ENCODE results near the gene ALAS2.
"Not testable (repeated sequence)": the region's sequence is repeated elsewhere in the genome, so short reads cannot be mapped to it uniquely, and the experiment has no call there.

ALAS2 gene, protein sequence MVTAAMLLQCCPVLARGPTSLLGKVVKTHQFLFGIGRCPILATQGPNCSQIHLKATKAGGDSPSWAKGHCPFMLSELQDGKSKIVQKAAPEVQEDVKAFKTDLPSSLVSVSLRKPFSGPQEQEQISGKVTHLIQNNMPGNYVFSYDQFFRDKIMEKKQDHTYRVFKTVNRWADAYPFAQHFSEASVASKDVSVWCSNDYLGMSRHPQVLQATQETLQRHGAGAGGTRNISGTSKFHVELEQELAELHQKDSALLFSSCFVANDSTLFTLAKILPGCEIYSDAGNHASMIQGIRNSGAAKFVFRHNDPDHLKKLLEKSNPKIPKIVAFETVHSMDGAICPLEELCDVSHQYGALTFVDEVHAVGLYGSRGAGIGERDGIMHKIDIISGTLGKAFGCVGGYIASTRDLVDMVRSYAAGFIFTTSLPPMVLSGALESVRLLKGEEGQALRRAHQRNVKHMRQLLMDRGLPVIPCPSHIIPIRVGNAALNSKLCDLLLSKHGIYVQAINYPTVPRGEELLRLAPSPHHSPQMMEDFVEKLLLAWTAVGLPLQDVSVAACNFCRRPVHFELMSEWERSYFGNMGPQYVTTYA

DNA sequence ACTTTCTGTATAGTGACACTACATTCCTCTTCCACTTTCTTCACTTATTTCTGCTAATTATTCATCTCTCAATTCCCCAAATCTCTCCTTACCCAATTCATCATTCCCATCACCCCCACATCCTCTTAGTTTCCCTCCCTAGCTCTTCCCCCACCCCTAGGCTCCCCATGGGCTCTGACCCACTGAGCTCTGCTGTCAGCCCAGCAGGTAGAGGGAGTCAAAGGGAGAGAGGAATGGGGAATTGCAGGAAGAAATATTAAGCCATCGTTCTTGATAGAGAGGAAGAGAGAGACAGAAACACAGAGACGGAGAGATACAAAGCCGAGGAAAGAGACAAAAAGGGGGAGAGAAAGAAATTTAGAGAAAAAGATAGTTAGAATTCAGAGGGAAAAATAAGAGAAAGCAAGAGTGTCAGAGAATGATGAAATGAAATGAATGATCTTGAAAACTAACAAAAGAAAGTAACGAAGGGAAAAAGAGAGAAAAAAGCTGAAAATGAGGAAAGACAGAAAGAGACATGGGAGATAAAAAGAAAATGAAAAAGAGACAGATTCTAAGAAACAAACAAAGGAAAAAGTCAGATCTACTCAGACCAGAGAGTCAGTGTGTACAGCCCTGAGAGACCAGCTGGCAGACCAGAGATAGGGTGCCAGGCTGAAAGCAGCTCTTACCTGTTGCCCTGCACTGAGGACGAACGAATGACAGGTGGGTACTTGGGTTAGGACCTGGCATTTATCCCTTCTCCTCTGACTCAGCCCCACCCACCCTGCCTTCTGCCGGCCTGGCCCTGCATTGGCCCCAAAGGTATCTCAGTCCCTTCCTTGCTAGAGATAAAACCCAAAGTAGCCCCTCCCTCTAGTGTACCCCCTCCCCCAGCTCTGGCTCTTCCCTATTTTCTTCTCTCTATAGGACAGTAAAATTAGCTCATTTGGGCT lies at the start of gene ALAS2:
Gene ALAS2 (minus strand): TSS at position 707 of the 935 bp plus-strand sequence. CDS start 4,977 bp downstream, outside the sequence.
- no peak for DNase-seq

DNA sequence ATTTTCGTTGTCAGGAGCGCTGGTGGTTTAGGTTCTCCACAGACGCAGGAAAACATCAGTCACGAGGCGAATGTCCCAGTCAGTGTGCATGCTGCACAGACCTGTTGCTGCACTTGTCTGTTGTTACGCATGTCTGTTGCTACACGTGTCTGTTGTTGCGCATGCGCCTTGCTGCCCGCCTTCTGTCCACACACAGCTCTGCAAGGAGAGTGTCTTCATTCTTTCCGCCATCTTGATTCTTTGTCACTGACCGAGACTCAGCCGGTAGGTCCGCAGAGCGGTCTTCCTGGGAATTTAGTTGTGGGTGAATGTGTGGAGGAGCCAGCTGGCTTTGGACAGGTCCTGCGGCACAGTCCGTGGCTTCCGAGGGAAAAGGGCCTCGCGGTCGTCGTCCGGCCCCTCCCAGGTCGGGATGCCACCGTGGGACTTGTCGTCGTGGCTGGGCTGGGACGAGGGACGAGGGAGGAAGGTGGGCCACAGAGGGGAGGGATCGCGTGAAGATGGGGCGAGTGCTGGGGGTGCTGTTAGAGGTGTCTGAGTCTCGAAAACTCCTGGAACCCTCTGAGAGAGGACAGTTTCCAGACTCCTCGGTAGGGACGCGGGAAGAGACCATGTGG lies 44.2 kb upstream of the ALAS2 start, which contains the start of gene PAGE2B:
Gene PAGE2B (plus strand): TSS at position 180 of the 617 bp plus-strand sequence. CDS start 1,012 bp downstream, outside the sequence.
- no peak for DNase-seq

DNA sequence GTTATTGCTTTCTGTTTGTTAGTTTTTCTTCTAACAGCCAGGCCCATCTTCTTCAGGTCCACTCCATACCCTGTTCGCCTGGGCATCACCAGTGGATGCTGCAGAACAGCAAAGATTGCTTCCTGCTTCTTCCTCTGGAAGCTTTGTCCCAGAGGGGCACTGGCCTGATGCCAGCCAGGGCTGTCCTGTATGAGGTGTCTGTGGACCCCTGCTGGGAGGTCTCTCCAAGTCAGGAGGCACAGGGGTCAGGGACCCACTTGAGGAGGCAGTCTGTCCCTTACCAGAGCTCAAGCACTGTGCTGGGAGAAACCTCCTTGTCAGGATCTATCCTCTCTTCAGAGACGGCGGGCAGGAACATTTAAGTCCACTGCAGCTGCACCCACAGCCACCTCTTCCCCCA lies 41.5 kb upstream of the ALAS2 start:
- no peak for DNase-seq

DNA sequence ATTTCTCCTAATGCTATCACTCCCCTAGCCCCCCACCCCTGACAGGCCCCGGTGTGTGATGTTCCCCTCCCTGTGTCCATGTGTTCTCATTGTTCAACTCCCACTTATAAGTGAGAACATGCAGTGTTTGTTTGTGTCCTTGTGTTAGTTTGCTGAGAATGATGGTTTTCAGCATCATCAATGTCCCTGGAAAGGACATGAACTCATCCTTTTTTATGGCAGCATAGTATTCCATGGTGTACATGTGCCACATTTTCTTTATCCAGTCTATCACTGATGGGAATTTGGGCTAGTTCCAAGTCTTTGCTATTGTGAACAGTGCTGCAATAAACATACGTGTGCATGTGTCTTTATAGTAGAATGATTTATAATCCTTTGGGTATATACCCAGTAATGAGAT lies 36.4 kb upstream of the ALAS2 start:
- DNase-seq = not testable (repeated sequence)

DNA sequence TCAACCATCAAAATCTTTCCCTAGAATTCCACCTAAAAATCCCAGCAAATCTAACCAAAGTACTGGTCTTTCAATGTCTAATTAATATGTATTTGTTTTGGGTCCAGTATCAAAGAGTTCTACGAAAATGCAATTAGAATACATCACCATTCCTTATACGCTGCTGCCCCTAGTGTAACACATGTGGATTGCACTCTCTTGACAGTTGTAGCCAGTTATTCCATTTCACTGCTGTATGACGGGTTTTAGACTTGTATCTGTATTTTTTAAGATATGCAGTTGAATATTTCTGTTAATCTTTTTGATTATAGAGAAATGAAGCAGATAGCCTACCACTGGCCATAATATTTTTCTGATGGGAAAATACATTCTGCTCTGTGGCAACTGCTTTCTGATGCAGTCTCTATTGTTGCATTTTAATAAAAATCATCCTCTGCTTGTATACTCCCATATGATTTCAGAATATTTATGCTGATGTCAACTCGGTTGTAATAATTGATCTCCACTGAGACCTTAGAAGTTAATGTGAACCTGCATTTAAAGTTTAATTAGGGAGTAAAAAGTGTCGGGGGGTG lies 27.0 kb upstream of the ALAS2 start:
- DNase-seq = peak; percentile 14

DNA sequence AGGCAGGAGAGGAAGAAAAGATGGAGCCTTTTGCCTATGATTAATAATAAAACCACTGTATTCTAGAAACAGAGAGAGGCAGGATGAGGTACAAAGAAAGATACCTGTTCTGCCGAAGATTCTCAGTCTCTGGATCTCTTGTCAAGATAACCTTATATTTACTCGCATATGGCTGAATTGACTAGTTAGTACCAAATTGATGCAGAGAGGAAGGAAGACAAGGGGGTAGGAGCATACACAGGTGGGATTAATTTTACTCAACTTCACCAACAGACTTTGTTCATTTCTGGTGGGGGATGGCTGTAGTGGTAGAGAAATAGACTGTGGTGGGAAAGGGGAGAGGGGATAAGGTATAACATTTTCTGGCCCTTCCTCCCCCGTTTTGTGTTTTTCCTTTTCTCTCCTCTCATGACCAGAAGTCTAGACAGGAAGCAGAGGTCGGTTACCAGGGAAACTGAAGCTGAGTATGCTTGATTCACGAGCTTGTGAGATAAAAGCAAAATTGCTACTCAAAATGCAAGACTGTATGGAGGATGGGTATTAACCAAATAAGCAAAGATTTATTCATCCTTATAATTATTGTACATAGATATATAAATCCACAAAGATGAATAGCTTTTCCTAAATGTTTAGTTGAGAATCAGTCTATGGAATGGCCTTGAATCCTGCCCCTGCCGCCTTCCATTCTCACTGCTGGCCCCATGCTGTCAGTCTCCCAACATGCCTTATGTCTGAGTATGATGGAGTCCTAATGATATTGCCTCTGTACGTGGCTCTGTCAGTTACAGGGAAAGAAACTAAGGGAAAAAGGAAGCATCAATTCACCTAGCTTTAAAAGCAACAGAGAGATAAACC lies 26.3 kb upstream of the ALAS2 start:
- peak; percentile 6 for DNase-seq

DNA sequence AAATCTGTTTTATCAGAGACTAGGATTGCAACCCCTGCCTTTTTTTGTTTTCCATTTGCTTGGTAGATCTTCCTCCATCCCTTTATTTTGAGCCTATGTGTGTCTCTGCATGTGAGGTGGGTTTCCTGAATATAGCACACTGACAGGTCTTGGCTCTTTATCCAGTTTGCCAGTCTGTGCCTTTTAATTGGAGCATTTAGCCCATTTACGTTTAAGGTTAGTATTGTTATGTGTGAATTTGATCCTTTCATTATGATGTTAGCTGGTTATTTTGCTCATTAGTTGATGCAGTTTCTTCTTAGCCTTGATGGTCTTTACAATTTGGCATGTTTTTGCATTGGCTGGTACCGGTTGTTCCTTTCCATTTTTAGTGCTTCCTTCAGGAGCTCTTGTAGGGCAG lies 19.8 kb upstream of the ALAS2 start:
- not testable (repeated sequence) for DNase-seq

DNA sequence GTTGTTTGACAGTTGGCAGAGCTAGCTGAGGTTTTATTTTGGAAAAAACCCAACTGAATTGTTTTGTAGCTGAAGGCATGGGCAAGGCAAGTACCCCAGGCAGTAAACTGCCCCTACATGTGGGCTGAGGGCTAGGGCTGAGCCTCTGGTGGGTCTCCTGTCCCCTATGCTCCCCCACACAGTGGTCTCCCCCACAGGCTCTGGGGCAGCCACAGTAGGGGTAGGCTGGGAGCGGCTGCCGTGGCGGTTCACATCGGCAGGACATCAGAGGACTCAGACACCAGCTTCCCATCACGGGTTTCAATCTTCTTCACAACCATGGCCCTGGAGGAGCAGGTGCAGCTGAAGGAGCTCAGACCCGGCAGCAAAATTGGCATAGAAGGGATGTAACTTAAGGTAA lies 10.7 kb upstream of the ALAS2 start:
- DNase-seq = no peak

DNA sequence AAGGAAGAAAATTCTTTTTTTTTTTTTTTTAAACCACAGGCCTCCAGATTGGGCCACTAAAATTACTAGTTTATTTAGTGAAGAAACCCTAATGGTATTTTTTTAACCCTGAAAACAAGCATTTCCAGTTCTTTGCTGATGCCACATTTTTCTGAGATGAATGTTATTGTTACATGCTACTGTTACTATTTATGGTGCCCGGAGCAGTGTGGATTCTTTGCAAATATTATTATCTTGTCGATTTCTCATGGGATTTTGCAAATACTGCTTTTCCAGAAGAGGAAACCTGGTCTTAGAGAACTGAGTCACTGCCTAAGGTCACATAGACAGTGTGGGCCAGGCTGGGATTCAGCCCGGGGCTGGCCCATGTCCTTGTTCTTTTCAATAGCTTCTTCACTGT lies 8.7 kb upstream of the ALAS2 start:
- no peak for DNase-seq

DNA sequence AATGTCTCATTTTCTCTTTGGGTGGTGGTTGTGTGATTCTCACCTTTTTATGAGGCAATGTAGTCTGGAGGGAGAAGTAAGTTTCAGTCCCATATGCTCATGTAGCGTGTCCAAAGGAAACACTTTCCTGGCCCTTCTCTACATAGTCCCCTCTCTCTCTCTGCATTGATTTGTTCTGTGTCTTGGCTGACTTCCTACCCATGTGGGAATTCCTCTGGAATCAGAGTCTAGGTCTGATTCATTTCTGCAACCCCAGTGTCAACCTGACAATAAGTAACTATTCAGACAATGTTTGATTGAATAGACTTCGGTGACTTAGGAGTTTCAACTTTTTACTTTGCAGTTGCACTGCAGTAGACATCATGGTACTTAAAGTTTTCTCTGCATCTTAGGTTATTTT lies 2.7 kb upstream of the ALAS2 start:
- DNase-seq = no peak

DNA sequence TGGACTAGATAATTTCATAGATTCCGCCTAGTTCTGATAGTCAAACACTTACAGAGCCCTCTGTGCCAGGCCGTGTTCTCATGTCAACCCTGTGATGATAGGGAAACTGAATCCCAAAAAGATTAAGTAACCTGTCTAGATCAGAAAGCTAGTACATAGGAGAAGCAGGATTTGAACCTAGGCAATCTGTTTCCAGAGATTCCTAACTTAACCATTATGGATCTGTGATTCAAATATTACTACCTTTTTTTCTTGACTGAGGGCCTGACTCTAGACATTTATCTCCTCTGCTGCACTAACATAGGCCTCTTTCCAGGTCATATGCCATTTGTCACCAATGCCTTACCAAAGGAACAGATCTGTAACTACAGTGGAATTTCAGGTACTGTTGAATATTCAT lies 1.5 kb downstream of the ALAS2 start:
- DNase-seq = no peak

DNA sequence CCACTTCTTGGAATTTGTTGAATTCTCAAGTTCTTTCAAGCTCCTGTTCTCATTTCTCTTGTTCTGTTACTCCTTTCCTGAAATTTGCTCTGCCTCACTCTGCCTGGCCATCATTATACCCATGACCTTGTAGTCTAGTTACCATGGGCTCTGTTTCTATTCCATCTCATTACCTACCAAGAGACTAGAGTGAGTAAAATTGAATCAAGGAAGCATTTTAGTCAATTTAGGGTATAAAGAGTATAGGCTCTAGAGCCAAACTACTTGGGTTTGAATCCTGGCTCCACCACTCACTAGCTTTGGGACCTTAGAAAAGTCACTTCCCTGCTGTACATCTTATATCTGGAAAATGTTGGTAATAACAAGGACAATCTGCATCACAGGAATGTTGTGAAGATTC lies 2.2 kb downstream of the ALAS2 start:
- no peak for DNase-seq

DNA sequence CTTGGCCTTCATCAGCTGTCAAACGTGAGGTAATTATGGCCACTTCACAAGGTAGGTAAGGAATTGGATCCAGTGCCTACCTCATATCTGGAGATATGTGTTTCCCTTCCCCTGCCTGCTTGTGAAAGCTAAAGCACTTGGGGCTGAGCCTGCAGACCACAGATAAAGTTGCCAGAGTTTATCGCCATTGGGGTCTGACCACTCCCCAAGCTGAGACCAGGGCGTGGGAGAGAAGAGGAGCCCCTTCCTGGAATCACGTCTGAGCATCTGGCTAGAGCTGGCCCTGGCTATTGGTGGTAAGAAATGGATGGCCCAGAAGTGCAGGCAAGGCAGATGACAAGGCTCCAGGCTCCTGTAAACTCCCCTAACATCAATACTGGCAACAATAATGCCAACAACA lies 2.7 kb downstream of the ALAS2 start:
- no peak for DNase-seq

DNA sequence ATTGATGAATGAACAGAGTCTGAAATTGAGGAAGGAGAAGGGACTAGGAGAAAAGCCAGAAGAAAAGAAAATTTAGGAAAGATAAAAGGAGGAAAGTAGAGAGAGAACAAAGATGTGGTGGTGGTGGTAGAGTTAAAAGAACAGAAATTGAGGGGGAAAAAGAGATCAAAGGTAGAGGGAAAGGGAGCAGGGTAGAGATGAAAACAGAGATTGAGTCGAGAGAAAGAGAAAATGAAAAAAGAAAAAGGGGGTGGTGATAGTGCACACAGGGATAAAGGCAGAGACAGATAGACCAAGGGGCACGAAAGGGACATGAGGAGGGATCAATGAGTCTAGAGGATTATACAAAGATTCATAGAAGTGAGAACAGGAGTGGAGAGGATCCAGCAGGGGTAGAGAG lies 3.9 kb downstream of the ALAS2 start:
- no peak for DNase-seq

DNA sequence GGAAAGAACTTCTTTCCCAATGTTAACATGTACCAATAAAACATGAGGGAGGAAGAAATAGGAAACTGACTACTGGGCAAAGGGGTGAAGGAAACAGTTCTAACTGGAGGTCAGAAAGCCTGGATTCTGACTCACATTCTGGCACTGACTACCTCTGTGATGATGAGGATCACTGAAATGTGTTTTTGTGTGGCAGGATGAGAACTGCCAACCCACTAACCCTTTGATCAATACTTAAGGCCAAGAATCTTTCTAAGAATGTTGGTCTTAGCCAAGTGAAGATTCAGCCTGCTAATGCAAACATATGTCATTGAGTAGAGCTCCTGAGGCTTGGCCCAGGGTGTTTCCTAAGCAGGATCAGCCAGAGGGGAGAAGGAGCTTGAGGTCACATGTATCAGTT lies 4.6 kb downstream of the ALAS2 start:
- no peak for DNase-seq

DNA sequence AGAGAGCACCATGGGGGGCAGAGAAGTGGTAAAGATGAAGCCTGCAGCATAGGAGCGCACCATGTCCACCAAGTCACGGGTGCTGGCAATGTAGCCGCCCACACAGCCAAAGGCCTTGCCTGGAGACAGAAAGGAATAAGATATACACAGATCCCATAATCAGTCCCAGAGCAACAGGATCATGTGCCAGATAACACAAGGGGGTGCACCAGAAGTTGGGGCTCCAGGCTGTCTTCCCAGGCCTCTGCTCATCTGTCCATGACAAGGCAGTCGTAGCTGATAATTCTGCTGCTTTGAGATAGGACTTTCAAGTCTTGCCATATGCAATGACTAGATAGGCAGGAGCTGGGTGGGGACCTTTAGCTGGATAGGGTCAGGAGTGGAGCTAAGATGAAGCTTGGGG lies 15.9 kb downstream of the ALAS2 start:
- DNase-seq = no peak

DNA sequence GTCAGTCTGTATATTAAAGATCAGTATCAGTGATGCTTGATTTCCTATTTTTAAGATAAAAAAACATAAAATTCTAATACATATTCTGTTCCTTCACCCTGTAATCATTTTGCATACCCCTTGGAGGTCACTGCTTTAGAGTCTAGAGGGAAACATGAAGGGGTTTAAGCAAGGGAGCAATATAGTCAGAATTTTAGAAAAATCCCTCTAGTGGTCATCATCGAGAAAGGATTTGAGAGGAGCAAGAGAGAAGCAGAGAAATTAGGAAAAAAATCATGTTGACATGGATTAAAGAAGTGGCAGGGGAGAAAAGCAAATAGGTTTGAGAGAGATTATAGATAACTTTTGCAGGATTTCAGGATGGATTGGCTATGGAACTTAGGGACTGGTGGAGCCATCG lies 19.5 kb downstream of the ALAS2 start:
- peak; percentile 2 for DNase-seq

DNA sequence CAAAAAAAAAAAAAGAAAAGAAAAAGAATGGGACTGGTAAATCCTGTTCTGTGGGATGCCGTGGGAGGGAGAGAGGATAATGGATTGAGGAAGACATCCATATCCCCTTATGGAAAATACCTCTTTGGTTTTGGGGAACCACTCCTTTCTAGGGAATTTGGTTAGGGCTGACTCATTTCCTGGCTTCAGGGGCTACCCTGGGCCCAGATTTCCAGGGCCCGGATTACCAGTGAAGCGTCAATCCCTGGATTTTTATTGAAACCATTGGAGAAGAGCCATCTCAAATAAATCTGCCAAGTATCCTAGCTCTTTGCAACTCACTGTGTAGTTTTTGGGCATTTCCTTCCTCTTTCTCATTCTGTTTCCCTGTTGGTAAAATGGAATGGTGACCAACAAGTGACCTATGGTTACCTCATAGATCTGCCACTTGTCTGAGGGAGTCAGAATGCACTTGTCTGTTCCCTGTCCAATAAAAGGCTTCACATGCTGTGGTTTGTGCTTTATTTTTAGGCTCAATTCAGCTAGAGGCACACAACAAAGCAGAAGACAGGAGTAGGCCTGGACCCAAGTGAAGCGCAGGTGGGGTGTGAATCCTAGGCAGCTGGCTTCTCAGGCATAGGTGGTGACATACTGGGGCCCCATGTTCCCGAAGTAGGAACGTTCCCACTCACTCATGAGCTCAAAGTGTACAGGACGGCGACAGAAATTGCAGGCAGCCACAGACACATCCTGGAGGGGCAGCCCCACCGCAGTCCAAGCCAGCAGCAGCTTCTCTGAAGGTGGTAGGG lies 22.0 kb downstream of the ALAS2 start:
- no peak for DNase-seq

DNA sequence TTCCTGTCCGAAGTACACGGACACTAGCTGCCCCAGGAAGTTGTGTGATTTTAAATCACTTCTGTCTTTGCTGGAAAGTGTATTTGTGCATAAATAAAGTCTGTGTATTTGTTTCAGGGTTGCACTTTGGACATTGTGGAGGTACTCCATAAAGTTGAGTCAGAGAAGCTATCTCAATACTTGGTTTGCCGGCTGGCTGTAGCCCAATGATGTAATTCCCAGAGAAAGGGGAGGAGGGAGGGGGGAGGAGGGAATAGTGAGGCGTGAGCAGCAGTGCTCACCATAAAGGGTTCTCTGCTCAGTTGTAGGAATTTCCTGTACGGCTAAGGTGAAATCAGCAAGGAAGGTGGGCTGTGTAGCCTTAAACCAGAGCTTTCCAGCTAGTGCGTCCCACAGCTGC lies 23.1 kb downstream of the ALAS2 start:
- DNase-seq = no peak

DNA sequence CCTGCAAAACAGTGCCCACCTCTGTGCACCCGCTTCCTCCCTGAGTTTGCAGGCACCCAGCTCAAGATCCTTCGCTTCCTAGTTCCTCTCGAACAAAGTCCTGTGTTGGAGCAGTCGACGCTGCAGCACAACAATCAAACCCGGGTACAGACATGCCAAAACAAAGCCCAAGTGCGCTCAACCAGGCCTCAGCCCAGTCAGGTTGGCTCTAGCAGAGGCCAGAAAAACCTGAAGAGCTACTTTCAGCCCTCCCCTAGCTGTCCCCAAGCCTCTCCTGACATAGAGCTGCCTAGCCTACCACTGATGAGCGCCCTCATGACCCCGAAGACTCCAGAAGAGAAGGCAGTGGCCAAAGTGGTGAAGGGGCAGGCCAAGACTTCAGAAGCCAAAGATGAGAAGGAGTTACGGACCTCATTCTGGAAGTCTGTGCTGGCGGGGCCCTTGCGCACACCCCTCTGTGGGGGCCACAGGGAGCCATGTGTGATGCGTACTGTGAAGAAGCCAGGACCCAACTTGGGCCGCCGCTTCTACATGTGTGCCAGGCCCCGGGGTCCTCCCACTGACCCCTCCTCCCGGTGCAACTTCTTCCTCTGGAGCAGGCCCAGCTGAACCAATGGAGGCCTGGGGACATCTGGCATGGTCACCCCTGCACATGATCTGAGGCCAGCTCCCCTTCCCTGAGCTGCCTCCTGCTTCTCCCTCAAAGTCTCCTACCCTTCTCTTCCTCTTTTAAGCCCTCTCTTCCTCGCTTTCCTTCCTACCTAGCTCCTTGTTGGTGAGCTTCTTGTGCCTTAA lies 23.8 kb downstream of the ALAS2 start:
- DNase-seq = no peak
